ENCODE data around the gene IL15RA.

The IL15RA gene

GRCh38 chr10:5958675-5959074 lies 18.7 kb downstream of the IL15RA start:
- no peaks in the 10 kb centered on the region for H3K9me3 ChIP-seq (ENCODE audit: control insufficient read depth in 1 of 2, low read length in 2 of 2)
- H3K4me3 ChIP-seq (ENCODE audit: low read depth in 1 of 2, low read length in 2 of 2): no peak overlapping the region
- H3K4me1 ChIP-seq (ENCODE audit: control insufficient read depth in 1 of 2, insufficient read depth in 2 of 2, low read length in 2 of 2): no peaks in the 10 kb centered on the region
- no peak overlapping the region for H3K27ac ChIP-seq (ENCODE audit: low read length)
- H3K27me3 ChIP-seq (ENCODE audit: low read depth, low read length): no peaks in the 10 kb centered on the region
- H3K36me3 ChIP-seq (ENCODE audit: control insufficient read depth in 1 of 2, insufficient read depth in 2 of 2, low read length in 2 of 2): peaks cover 9 to 28% of the 10 kb centered on the region in 2 donors

DNA sequence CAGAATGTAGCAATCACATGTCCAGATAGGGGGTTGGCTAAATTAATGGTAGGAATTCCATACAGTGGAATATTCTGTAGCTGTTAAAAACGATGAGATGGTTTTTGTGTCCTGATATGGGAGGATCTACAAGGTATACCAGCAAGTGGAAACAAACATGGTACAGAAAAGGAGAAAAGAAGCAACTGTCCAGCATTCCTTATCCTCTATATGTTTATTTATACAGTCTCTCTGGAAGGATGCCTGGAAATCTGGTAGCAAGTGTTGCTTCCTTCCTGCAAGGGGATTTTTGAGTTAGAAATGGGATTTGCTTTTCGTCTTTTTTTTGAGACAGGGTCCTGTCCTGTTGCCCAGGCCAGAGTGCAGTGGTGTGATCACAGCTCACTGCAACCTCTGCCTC lies 19.3 kb downstream of the IL15RA start:
- H3K36me3 ChIP-seq (ENCODE audit: control insufficient read depth in 1 of 2, insufficient read depth in 2 of 2, low read length in 2 of 2): peaks cover 9 to 23% of the 10 kb centered on the region in 2 donors
- H3K4me3 ChIP-seq (ENCODE audit: low read depth in 1 of 2, low read length in 2 of 2): no peak overlapping the region
- no peak overlapping the region for H3K27ac ChIP-seq (ENCODE audit: low read length)
- H3K27me3 ChIP-seq (ENCODE audit: low read depth, low read length): no peaks in the 10 kb centered on the region
- H3K9me3 ChIP-seq (ENCODE audit: control insufficient read depth in 1 of 2, low read length in 2 of 2): no peaks in the 10 kb centered on the region
- H3K4me1 ChIP-seq (ENCODE audit: control insufficient read depth in 1 of 2, insufficient read depth in 2 of 2, low read length in 2 of 2): no peaks in the 10 kb centered on the region

- H3K27me3 ChIP-seq (ENCODE audit: low read depth, low read length): no peaks in the 10 kb centered on the region
- H3K9me3 ChIP-seq (ENCODE audit: control insufficient read depth in 1 of 2, low read length in 2 of 2): no peaks in the 10 kb centered on the region
- H3K36me3 ChIP-seq (ENCODE audit: control insufficient read depth in 1 of 2, insufficient read depth in 2 of 2, low read length in 2 of 2): peaks cover 9 to 22% of the 10 kb centered on the region in 2 donors
- H3K4me3 ChIP-seq (ENCODE audit: low read depth in 1 of 2, low read length in 2 of 2): no peak overlapping the region
- H3K4me1 ChIP-seq (ENCODE audit: control insufficient read depth in 1 of 2, insufficient read depth in 2 of 2, low read length in 2 of 2): no peaks in the 10 kb centered on the region
- no peak overlapping the region for H3K27ac ChIP-seq (ENCODE audit: low read length)
Measured at GRCh38 chr10:5956146-5956936, 21.0 kb downstream of the IL15RA start.

DNA sequence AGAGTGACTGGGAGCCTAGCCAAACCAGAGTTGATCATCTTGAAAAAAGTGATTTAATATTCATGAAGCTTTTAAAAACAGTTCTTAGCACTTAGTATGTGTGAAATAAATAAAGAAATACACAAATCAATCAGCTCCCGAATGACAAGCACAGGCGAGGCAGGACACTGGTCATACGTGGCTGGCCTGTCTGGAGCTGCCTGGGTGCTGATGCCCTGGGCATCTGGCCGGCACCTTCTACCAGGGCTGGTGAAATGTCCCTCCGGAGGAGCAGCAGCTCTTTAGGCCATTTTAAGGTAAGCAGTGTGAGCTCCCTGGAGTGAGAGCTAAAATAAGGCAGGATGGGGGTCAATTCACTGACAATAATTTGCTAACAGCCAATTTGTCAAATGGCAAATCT lies 23.7 kb downstream of the IL15RA start:
- H3K4me3 ChIP-seq (ENCODE audit: low read depth in 1 of 2, low read length in 2 of 2): no peak overlapping the region
- H3K27me3 ChIP-seq (ENCODE audit: low read depth, low read length): no peaks in the 10 kb centered on the region
- no peaks in the 10 kb centered on the region for H3K9me3 ChIP-seq (ENCODE audit: control insufficient read depth in 1 of 2, low read length in 2 of 2)
- H3K4me1 ChIP-seq (ENCODE audit: control insufficient read depth in 1 of 2, insufficient read depth in 2 of 2, low read length in 2 of 2): peaks cover 0 to 5% of the 10 kb centered on the region in 2 donors
- no peak overlapping the region for H3K27ac ChIP-seq (ENCODE audit: low read length)
- peaks cover 0 to 9% of the 10 kb centered on the region in 2 donors for H3K36me3 ChIP-seq (ENCODE audit: control insufficient read depth in 1 of 2, insufficient read depth in 2 of 2, low read length in 2 of 2)

- no peaks in the 10 kb centered on the region for H3K27me3 ChIP-seq (ENCODE audit: low read depth, low read length)
- H3K36me3 ChIP-seq (ENCODE audit: control insufficient read depth in 1 of 2, insufficient read depth in 2 of 2, low read length in 2 of 2): peaks cover 0 to 9% of the 10 kb centered on the region in 2 donors
- H3K4me1 ChIP-seq (ENCODE audit: control insufficient read depth in 1 of 2, insufficient read depth in 2 of 2, low read length in 2 of 2): peaks cover 0 to 5% of the 10 kb centered on the region in 2 donors
- H3K9me3 ChIP-seq (ENCODE audit: control insufficient read depth in 1 of 2, low read length in 2 of 2): no peaks in the 10 kb centered on the region
- H3K4me3 ChIP-seq (ENCODE audit: low read depth in 1 of 2, low read length in 2 of 2): no peak overlapping the region
- H3K27ac ChIP-seq (ENCODE audit: low read length): no peak overlapping the region
Measured at GRCh38 chr10:5952731-5953385, 24.5 kb downstream of the IL15RA start.

- no peaks in the 10 kb centered on the region for H3K27me3 ChIP-seq (ENCODE audit: low read depth, low read length)
- no peak overlapping the region for H3K27ac ChIP-seq (ENCODE audit: low read length)
- peaks cover 0 to 6% of the 10 kb centered on the region in 2 donors for H3K4me1 ChIP-seq (ENCODE audit: control insufficient read depth in 1 of 2, insufficient read depth in 2 of 2, low read length in 2 of 2)
- H3K4me3 ChIP-seq (ENCODE audit: low read depth in 1 of 2, low read length in 2 of 2): no peak overlapping the region
- peaks cover 0 to 9% of the 10 kb centered on the region in 2 donors for H3K36me3 ChIP-seq (ENCODE audit: control insufficient read depth in 1 of 2, insufficient read depth in 2 of 2, low read length in 2 of 2)
- no peaks in the 10 kb centered on the region for H3K9me3 ChIP-seq (ENCODE audit: control insufficient read depth in 1 of 2, low read length in 2 of 2)
Measured at GRCh38 chr10:5951721-5952407, 25.5 kb downstream of the IL15RA start.

GRCh38 chr10:5951167-5951711 lies 26.1 kb downstream of the IL15RA start:
- H3K27ac ChIP-seq (ENCODE audit: low read length): no peak overlapping the region
- peaks cover 0 to 5% of the 10 kb centered on the region in 2 donors for H3K36me3 ChIP-seq (ENCODE audit: control insufficient read depth in 1 of 2, insufficient read depth in 2 of 2, low read length in 2 of 2)
- no peaks in the 10 kb centered on the region for H3K27me3 ChIP-seq (ENCODE audit: low read depth, low read length)
- peaks cover 0 to 10% of the 10 kb centered on the region in 2 donors for H3K4me1 ChIP-seq (ENCODE audit: control insufficient read depth in 1 of 2, insufficient read depth in 2 of 2, low read length in 2 of 2)
- H3K9me3 ChIP-seq (ENCODE audit: control insufficient read depth in 1 of 2, low read length in 2 of 2): no peaks in the 10 kb centered on the region
- no peak overlapping the region for H3K4me3 ChIP-seq (ENCODE audit: low read depth in 1 of 2, low read length in 2 of 2)

DNA sequence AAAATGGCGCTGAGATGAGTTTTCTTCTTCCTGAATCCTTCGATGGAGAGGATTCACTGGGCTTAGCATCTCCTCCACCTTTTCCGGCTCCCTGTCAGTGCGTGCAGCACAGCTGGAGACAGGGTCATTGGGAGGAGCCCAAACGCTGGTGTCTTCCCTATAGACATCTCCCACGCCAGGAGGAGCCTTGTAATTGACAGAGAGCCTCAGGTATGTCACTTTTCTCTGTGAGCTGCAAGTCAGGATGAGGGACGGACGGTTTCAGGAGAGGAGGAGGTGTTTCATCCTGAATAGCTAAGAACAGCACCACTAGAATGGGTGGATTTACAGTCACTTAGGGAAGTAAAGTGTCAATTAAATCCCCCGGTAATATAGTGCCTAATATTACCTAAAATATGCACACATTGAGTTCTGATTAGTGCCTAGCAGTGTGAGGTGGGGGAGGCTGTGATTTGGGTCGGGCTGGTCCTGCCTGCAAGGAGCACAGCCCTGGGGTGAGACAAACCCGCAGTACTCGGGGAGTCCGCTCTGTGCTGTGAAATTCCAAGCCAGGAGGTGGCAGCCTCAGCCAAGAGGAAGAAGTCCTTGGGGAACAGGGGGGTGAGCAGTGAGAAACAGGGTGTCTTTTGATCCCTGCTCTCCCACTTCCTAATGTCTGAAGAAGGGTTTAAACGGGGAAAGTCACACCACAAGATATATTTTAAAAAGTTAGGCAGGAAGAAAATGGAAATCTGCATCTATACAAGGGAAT lies 28.2 kb downstream of the IL15RA start:
- peaks cover 0 to 4% of the 10 kb centered on the region in 2 donors for H3K36me3 ChIP-seq (ENCODE audit: control insufficient read depth in 1 of 2, insufficient read depth in 2 of 2, low read length in 2 of 2)
- peaks cover 0 to 10% of the 10 kb centered on the region in 2 donors for H3K4me1 ChIP-seq (ENCODE audit: control insufficient read depth in 1 of 2, insufficient read depth in 2 of 2, low read length in 2 of 2)
- no peak overlapping the region for H3K4me3 ChIP-seq (ENCODE audit: low read depth in 1 of 2, low read length in 2 of 2)
- H3K9me3 ChIP-seq (ENCODE audit: control insufficient read depth in 1 of 2, low read length in 2 of 2): no peaks in the 10 kb centered on the region
- no peak overlapping the region for H3K27ac ChIP-seq (ENCODE audit: low read length)
- H3K27me3 ChIP-seq (ENCODE audit: low read depth, low read length): no peaks in the 10 kb centered on the region

DNA sequence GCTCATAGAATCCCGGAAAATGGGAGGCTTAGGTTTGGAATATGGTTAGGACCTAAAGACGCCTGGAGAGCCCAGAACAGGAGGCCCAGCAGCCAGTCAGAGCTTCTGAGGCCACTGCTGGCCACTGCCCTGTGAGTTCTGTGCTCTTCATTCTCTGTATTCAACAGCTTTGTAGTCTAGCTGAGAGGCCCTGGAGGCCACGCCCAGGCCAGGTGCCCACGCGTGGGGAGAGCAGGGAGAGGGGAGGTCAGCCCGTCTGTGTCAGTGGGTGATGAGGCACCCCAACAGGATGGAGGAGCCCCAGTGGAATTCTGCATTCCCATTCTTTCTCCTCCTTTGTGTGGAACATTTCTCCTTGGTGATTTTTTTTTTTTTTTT lies 29.1 kb downstream of the IL15RA start:
- Histone ChIP-seq H3K36me3 (ENCODE audit: control insufficient read depth in 1 of 2, insufficient read depth in 2 of 2, low read length in 2 of 2) (peaks cover 0 to 4% of the 10 kb centered on the region in 2 donors), H3K9me3 (ENCODE audit: control insufficient read depth in 1 of 2, low read length in 2 of 2) (no peaks in the 10 kb centered on the region), H3K4me1 (ENCODE audit: control insufficient read depth in 1 of 2, insufficient read depth in 2 of 2, low read length in 2 of 2) (peaks cover 6 to 15% of the 10 kb centered on the region in 2 donors), H3K27ac (ENCODE audit: low read length) (no peak overlapping the region), H3K27me3 (ENCODE audit: low read depth, low read length) (no peaks in the 10 kb centered on the region), H3K4me3 (ENCODE audit: low read depth in 1 of 2, low read length in 2 of 2) (no peak overlapping the region)

DNA sequence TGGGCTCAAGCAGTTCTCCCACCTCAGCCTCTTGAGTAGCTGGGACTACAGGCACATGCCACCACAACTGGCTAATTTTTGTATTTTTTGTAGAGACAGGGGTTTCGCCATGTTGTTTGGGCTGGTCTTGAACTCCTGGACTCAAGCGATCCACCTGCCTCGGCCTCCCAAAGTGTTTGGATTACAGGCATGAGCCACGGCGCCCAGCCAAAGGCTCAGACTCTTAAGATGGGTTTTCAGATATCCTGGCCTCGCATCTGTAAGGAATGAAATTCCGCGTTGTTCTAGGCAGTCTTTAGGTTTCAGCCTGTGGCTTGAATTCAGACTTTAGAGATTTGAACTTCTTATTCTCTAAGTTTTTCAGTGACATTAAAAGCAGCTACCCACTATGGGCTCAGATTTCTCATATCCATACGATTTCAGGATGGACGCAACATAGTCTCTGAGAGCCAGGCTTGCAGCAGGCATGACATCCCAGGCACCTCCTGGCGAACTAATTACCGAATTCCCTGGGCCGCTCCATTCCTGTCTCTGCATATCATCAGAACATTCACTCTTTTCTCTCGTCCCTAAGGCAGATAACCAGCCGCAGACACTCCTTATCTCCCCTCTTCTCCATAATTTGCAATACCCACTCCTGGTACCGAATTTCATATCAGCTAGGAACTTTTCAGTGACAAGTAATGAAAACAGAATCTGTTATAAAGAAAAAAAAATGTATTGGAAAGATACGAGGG lies 29.7 kb downstream of the IL15RA start:
- H3K4me1 ChIP-seq (ENCODE audit: control insufficient read depth in 1 of 2, insufficient read depth in 2 of 2, low read length in 2 of 2): peaks cover 6 to 15% of the 10 kb centered on the region in 2 donors

More for the DNA sequence above, 29.7 kb downstream of the IL15RA start:
- Histone ChIP-seq H3K27me3 (ENCODE audit: low read depth, low read length) (no peaks in the 10 kb centered on the region), H3K9me3 (ENCODE audit: control insufficient read depth in 1 of 2, low read length in 2 of 2) (no peaks in the 10 kb centered on the region), H3K36me3 (ENCODE audit: control insufficient read depth in 1 of 2, insufficient read depth in 2 of 2, low read length in 2 of 2) (no peaks in the 10 kb centered on the region), H3K27ac (ENCODE audit: low read length) (no peak overlapping the region), H3K4me3 (ENCODE audit: low read depth in 1 of 2, low read length in 2 of 2) (no peak overlapping the region)
